Nephron (organoid): ENCODE measurements around the gene ZNF354C.

Experiments used
- H3K27ac Mint-ChIP-seq, 3 experiments: 2 replicates each; pipeline ENCODE4 v1.8.0; 2020; ENCODE audit warnings: mixed read lengths in 3 of 3, mild to moderate bottlenecking in 2 of 3, moderate library complexity in 1 of 3
- H3K27me3 Mint-ChIP-seq: 2 replicates; pipeline ENCODE4 v1.8.0; 2021; ENCODE audit warnings: low read depth, mild to moderate bottlenecking, moderate library complexity, mixed read lengths
- H3K36me3 Mint-ChIP-seq: 2 replicates; pipeline ENCODE4 v1.8.0; 2020; ENCODE audit warnings: low read depth, mixed read lengths
- H3K4me1 Mint-ChIP-seq: 2 replicates; pipeline ENCODE4 v1.8.0; 2020; ENCODE audit warnings: mixed read lengths
- H3K4me3 Mint-ChIP-seq, 3 experiments: 2 replicates each; pipeline ENCODE4 v1.8.0; 2020; ENCODE audit warnings: mild to moderate bottlenecking in 3 of 3, mixed read lengths in 3 of 3, moderate library complexity in 2 of 3
- H3K9me3 Mint-ChIP-seq: 2 replicates; pipeline ENCODE4 v1.8.0; 2020; ENCODE audit warnings: mixed read lengths
- TF ChIP-seq, protein P1 (sequence below), 3 experiments: fragments of 200-600 bp; sonication (generic); IDR thresholded peaks; one replicate each; pipeline ENCODE4 v1.5.0; 2021; ENCODE audit warnings: antibody characterized with exemption in 3 of 3; ENCODE audit not compliant: unreplicated experiment in 3 of 3

The ZNF354C gene

DNA sequence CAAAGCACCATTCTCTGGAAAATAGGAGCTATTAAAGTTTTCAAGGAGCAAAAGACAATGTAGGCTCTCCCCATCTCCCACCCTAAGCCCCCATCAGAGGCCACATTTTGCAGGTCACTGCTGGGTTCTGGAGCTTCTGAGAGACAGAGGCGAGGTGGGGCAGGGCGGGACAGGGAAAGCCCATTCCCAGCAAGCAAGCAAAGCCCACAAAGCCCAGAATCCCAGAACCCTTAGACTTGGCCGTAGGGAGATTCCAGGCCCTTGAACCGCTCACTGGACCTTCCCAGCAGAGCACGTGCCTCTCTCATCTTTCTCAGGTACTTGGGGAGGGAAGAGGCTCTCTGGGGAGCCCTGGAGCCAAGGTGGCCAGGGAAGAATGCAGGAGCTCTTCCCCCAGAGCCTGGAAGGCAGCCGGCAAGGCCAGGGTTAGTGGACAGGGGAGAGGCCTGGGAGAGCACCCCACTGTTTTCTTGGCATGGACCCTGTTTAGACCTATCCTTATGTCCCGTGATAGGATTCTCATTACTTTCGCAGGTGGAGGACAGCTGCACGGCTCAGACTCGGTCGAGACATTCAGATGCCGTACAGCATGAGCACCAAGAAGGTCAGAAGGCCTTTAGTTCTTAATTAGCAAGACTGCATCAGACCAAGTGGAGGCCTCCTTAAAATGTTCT lies 52.4 kb downstream of the ZNF354C start:
- Mint-ChIP-seq H3K27ac (no peak overlapping the region), H3K27me3 (peaks cover 12% of the 10 kb centered on the region), H3K9me3 (peaks cover 55% of the 10 kb centered on the region), H3K4me3 (no peak overlapping the region), H3K4me1 (no peaks in the 10 kb centered on the region), H3K36me3 (peaks cover 7% of the 10 kb centered on the region)
- TF ChIP-seq, protein P1, sequence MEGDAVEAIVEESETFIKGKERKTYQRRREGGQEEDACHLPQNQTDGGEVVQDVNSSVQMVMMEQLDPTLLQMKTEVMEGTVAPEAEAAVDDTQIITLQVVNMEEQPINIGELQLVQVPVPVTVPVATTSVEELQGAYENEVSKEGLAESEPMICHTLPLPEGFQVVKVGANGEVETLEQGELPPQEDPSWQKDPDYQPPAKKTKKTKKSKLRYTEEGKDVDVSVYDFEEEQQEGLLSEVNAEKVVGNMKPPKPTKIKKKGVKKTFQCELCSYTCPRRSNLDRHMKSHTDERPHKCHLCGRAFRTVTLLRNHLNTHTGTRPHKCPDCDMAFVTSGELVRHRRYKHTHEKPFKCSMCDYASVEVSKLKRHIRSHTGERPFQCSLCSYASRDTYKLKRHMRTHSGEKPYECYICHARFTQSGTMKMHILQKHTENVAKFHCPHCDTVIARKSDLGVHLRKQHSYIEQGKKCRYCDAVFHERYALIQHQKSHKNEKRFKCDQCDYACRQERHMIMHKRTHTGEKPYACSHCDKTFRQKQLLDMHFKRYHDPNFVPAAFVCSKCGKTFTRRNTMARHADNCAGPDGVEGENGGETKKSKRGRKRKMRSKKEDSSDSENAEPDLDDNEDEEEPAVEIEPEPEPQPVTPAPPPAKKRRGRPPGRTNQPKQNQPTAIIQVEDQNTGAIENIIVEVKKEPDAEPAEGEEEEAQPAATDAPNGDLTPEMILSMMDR (IDR thresholded peaks at IDR 0.05; ENCODE audit: unreplicated experiment in 3 of 3): no peak

DNA sequence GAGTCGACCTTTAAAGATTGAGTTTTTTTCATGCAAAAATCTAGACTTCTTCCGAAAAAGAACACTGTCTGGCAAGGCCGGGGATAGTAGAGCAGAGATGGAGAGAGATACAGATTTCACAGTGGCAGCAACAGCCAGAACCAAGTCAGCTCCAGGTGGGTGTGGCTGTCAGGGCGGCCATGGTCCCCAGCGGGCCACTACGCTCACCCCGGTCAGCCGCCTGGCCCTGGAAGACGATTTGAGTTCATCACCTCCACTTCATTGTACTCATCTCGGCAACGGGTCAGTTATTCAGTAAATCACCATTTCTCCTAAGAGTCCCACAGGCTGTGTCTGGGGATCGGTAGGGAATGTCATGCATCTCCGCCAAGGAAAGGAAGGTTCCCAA lies 53.0 kb downstream of the ZNF354C start:
- TF ChIP-seq, protein P1 (IDR thresholded peaks at IDR 0.05; ENCODE audit: unreplicated experiment in 3 of 3): no peak
- H3K27ac Mint-ChIP-seq: no peak overlapping the region
- peaks cover 5% of the 10 kb centered on the region for H3K36me3 Mint-ChIP-seq
- peaks cover 12% of the 10 kb centered on the region for H3K27me3 Mint-ChIP-seq
- H3K4me1 Mint-ChIP-seq: no peaks in the 10 kb centered on the region
- H3K9me3 Mint-ChIP-seq: peaks cover 53% of the 10 kb centered on the region
- H3K4me3 Mint-ChIP-seq: no peak overlapping the region

DNA sequence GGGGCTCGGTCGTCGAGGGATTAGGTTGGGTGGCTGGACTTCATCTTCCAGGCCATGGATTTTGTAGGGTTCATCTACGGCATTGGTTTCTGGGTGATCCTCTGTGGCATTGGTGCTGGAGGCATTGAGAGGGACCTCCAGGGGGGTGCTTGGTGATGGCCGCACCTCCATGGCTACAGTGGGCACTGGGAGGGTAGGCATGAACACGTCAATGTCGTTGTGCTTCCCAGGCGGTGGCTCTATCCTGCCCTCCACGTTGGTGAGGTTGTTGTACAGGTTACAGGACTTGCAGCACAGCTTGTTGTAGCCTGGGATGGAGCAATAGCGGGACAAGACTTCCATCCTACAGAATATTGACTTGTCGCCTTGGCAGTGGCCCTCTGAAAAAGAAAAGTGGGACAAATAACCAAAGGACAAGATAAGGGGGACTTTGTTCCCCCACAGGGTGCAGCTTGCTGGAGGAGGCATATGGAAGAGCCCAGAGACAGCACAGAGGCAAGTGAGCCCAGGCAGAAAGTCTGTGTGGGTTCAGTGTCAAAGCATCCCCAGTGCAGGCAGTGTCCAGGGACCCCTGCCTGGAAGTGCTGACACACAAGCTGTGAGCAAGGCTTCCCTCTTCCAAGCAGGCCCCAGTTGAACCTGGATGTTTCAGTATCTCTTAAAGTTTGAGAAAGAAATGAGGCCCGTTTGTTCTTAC lies 53.9 kb downstream of the ZNF354C start:
- TF ChIP-seq, protein P1 (IDR thresholded peaks at IDR 0.05; ENCODE audit: unreplicated experiment in 3 of 3): no peak
- H3K27ac Mint-ChIP-seq: no peak overlapping the region
- H3K36me3 Mint-ChIP-seq: peaks cover 5% of the 10 kb centered on the region
- peaks cover 12% of the 10 kb centered on the region for H3K27me3 Mint-ChIP-seq
- H3K4me3 Mint-ChIP-seq: no peak overlapping the region
- no peaks in the 10 kb centered on the region for H3K4me1 Mint-ChIP-seq
- peaks cover 48% of the 10 kb centered on the region for H3K9me3 Mint-ChIP-seq

DNA sequence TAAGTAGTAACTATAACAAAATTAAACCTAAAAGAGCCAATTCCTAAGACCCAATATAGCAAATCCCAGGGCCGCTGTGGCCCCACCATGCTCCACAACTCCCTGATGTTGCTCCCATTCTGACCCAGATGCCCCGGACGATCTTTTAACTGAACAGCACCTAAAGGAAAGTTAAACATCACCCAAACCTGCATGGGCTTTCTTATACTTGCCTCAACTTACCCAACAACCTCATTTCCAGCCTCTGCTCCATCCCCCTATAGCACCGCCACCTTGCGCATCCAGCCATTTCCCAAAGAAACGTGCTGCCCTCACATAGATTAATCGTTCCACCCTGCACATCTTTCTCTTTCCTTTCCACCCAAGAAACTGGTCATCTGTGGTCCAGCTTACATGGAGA lies 54.6 kb downstream of the ZNF354C start:
- H3K4me1 Mint-ChIP-seq: no peaks in the 10 kb centered on the region
- peaks cover 12% of the 10 kb centered on the region for H3K27me3 Mint-ChIP-seq
- TF ChIP-seq, protein P1 (IDR thresholded peaks at IDR 0.05; ENCODE audit: unreplicated experiment in 3 of 3): no peak
- H3K4me3 Mint-ChIP-seq: no peak overlapping the region
- H3K27ac Mint-ChIP-seq: no peak overlapping the region
- peaks cover 5% of the 10 kb centered on the region for H3K36me3 Mint-ChIP-seq
- peaks cover 49% of the 10 kb centered on the region for H3K9me3 Mint-ChIP-seq

DNA sequence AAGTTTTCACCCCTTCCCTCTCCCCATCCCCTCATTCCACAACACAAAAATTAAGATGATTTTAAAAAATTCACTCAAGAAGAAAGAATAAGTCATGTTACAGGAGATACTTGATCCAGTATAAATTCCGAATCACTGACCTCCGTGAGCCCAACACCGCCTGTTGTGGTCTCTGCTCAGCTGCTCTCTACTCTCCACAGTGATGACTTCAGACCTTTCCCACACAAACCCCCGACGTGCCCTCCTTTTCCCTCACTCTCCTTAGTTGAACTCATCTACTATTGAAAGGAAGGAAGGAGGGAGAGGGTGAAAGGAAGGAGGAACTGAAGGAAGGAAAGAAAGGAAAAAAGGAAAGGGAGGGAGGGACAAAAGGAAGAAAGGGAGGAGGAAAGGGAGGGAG lies 55.1 kb downstream of the ZNF354C start:
- TF ChIP-seq, protein P1 (IDR thresholded peaks at IDR 0.05; ENCODE audit: unreplicated experiment in 3 of 3): no peak
- peaks cover 11% of the 10 kb centered on the region for H3K36me3 Mint-ChIP-seq
- H3K27me3 Mint-ChIP-seq: peaks cover 12% of the 10 kb centered on the region
- no peaks in the 10 kb centered on the region for H3K4me1 Mint-ChIP-seq
- H3K9me3 Mint-ChIP-seq: peaks cover 54% of the 10 kb centered on the region
- no peak overlapping the region for H3K27ac Mint-ChIP-seq
- no peak overlapping the region for H3K4me3 Mint-ChIP-seq
